ENCODE measurements around the gene ASF1B.

DNA sequence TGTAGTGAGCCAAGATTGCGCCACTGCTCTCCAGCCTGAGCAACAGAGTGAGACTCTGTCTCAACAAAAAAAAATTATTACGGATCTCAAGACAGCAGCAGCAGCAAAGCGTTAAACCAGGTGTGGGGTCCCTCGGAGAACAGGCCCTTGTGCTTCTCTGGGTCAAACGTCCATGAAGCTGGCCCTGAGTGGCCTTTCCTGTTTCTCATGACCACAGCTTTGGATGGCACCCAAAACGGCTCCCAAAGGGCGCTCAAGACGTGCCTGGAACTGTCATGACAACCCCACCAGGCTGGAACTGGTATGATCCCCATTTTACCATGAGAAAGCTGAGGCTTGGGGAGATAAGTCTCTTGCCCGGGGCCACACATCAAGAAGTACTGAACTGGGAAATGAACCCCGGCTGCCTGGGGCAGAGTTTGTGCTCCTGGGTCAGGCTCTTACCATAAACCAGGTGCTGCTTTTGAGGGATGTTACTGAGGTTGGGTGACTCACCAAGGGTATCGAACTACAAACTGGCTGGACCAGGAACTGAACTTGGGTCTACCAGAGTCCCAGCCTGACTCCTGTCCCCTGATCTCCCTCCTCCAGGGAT is 34.2 kb downstream of the ASF1B start:
- TF ChIP-seq CTCF (IDR thresholded peaks at IDR 0.05) (no peak), POLR2A (IDR thresholded peaks at IDR 0.05) (no peak)

Data from adrenal gland (tissue), 5 donors.